Bone marrow (tissue), 2 donors: Measurements from ENCODE around the gene MYH9.
"Not testable (repeated sequence)": the region's sequence is repeated elsewhere in the genome, so short reads cannot be mapped to it uniquely, and the experiment has no call there.

Experiments
- DNase-seq, 2 donors: peaks; one replicate each; lab custom pipeline; 2025; lab: John Stamatoyannopoulos, UW

MYH9 gene

GRCh38 chr22:36387959-36388726 is at the start of gene MYH9:
Gene MYH9, minus strand, starts transcription at chr22:36387967. Its CDS starts 38,731 bp downstream, at chr22:36349236.
- DNase-seq, result peak; percentile 93 to 98

- no peak for DNase-seq
Measured at GRCh38 chr22:36435516-36436415, 48.0 kb upstream of the MYH9 start.

GRCh38 chr22:36433318-36434231 is 45.8 kb upstream of the MYH9 start:
- DNase-seq, result no peak

- no peak for DNase-seq
Measured at GRCh38 chr22:36432592-36433317, 45.0 kb upstream of the MYH9 start.

- no peak for DNase-seq
Measured at GRCh38 chr22:36431977-36432376, 44.2 kb upstream of the MYH9 start.

- DNase-seq, result no peak
Measured at GRCh38 chr22:36430863-36431262, 43.1 kb upstream of the MYH9 start.

- not testable (repeated sequence) for DNase-seq
Measured at GRCh38 chr22:36427952-36428351, 40.2 kb upstream of the MYH9 start.

- DNase-seq, result no peak
Measured at GRCh38 chr22:36425977-36426523, 38.3 kb upstream of the MYH9 start.

GRCh38 chr22:36424901-36425579 is 37.3 kb upstream of the MYH9 start:
- DNase-seq, result no peak

- not testable (repeated sequence) for DNase-seq
Measured at GRCh38 chr22:36424466-36424865, 36.7 kb upstream of the MYH9 start.

- DNase-seq, result no peak
Measured at GRCh38 chr22:36423461-36424404, 36.0 kb upstream of the MYH9 start.

- DNase-seq, result no peak
Measured at GRCh38 chr22:36422287-36423014, 34.7 kb upstream of the MYH9 start.

- no peak for DNase-seq
Measured at GRCh38 chr22:36419912-36420882, 32.4 kb upstream of the MYH9 start.

- no peak for DNase-seq
Measured at GRCh38 chr22:36419177-36419911, 31.6 kb upstream of the MYH9 start.

- DNase-seq, result no peak
Measured at GRCh38 chr22:36417281-36417686, 29.5 kb upstream of the MYH9 start.

- no peak for DNase-seq
Measured at GRCh38 chr22:36415415-36416168, 27.8 kb upstream of the MYH9 start.
